ENCODE measurements around the gene MYH7.

GRCh38 chr14:23421594-23421993 lies 13.9 kb downstream of the MYH7 start:
- TF ChIP-seq CTCF (conservative IDR thresholded peaks at IDR 0.05; ENCODE audit: low read depth, low read length): no peak
- TF ChIP-seq POLR2A (IDR thresholded peaks at IDR 0.05; ENCODE audit: low read depth, low read length): no peak
- TF ChIP-seq CEBPB (IDR thresholded peaks at IDR 0.05; ENCODE audit: low read depth, low read length): no peak
- no peak for TF ChIP-seq NFE2L2 (IDR thresholded peaks at IDR 0.05; ENCODE audit: low read depth, low read length)
- no peak for TF ChIP-seq RFX5 (IDR thresholded peaks at IDR 0.05; ENCODE audit: low read depth, low read length)
- no peak for TF ChIP-seq MXI1 (IDR thresholded peaks at IDR 0.05; ENCODE audit: borderline replicate concordance, low read depth, low read length)
